Breast epithelium (tissue), 4 donors: Measurements from ENCODE around the gene PRDM16. TPM values are rescaled to one million over a fixed set of nuclear protein-coding genes. Genes with fewer than 3 reads are reported as not detected.

ENCODE experiments used
- DNase-seq, 2 donors: peaks; one replicate each; pipeline ENCODE4 v3.0.0-alpha.2; 2019; ENCODE audit warnings: low spot score in 2 of 2
- H3K27ac ChIP-seq, 2 donors: fragments of 200-600 bp; sonication (generic) in 1 of 2; one replicate each; pipeline ENCODE4 v1.5.1; 2016 to 2019; ENCODE audit warnings: mild to moderate bottlenecking in 1 of 2
- H3K27me3 ChIP-seq, 2 donors: fragments of 200-600 bp; sonication (generic) in 1 of 2; one replicate each; pipeline versions ENCODE4 v1.5.1 to v1.6.0; 2017 to 2019; ENCODE audit warnings: control low read depth in 1 of 2, mild to moderate bottlenecking in 1 of 2
- H3K36me3 ChIP-seq: fragments of 200-600 bp; one replicate; pipeline ENCODE4 v1.5.1; 2019
- H3K4me1 ChIP-seq, 2 donors: fragments of 200-600 bp; sonication (generic); one replicate each; pipeline ENCODE4 v1.5.1; 2016 to 2019; ENCODE audit warnings: control low read depth in 1 of 2
- H3K4me3 ChIP-seq, 3 donors: fragments of 200-600 bp; sonication (generic); 1 replicate in 2 of 3; 2 replicates in 1 of 3; pipeline ENCODE4 v1.5.1; 2016 to 2019; ENCODE audit warnings: mild to moderate bottlenecking in 3 of 3, moderate library complexity in 2 of 3
- H3K9me3 ChIP-seq, 2 donors: fragments of 200-600 bp; sonication (generic) in 1 of 2; one replicate each; pipeline ENCODE4 v1.5.1; 2016 to 2019; ENCODE audit warnings: control low read depth in 1 of 2
- POLR2A ChIP-seq: fragments of 450-650 bp; IDR thresholded peaks from one replicate; pipeline ENCODE4 v1.6.1; 2016; ENCODE audit warnings: antibody characterized with exemption, mild to moderate bottlenecking, moderate library complexity
- POLR2AphosphoS5 ChIP-seq, 3 donors: sonication (generic); formaldehyde crosslinking; IDR thresholded peaks; one replicate each; pipeline ENCODE4 v1.6.1; 2017; ENCODE audit warnings: antibody characterized with exemption in 3 of 3
- intact Hi-C: fragments of 100-400 bp; cut with DNase I; formaldehyde crosslinking; loops from one replicate; pipeline ENCODE4 v1.15.1; 2023; ENCODE audit warnings: low total_unique reads
- total RNA-seq, 3 donors: library from RNA; depleted of rRNA; stranded (reverse); fragments of >200 nt; gene quantifications; one replicate each; pipeline ENCODE4 v1.1.0, GENCODE V29; 2016
- TF ChIP-seq, protein P1 (sequence below), 3 donors: fragments of 450-650 bp; IDR thresholded peaks; one replicate each; pipeline ENCODE4 v1.5.1; 2016 to 2017; ENCODE audit warnings: antibody characterized with exemption in 3 of 3, mild to moderate bottlenecking in 3 of 3, moderate library complexity in 3 of 3

PRDM16 gene
- total RNA-seq, 3 donors from 2014 or later: 0.48 to 3.8 (median 3.6) TPM

DNA sequence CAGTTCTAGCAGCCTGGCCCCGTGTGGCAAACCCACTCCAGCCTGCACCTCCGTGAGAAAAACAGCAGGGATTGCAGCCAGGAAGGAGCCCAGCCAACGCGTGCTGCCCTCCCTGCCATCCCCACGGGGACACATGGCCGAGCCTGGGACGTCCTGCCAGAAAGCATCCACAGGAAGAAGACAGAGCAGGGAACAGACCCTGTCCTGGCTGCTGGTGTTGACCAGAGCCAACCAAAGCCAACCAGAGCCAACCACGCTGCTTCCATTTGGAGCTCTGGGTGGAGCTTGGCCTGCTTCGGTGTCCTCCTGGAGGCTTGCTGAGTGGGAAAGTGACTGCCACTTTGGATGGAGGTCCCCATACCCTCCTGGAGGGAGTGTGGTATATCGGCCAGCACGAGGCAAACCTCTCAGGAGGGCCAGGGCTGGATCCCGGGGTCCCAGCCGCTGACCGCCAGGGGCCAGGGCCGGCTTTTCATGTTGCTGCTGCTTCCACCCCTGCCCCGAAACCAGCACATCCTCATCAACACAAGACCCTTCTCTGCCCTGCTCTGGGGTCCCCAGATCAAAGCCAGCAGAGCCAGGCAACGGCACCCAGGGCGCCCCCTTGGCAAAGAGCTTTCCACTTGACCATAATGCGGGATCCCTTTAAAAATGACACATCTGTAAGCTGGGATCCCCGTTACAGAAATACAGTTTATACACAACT is 304.9 kb downstream of the PRDM16 start:
- H3K4me3 ChIP-seq: no peak overlapping the region
- no peaks in the 10 kb centered on the region for H3K36me3 ChIP-seq
- TF ChIP-seq, protein P1, sequence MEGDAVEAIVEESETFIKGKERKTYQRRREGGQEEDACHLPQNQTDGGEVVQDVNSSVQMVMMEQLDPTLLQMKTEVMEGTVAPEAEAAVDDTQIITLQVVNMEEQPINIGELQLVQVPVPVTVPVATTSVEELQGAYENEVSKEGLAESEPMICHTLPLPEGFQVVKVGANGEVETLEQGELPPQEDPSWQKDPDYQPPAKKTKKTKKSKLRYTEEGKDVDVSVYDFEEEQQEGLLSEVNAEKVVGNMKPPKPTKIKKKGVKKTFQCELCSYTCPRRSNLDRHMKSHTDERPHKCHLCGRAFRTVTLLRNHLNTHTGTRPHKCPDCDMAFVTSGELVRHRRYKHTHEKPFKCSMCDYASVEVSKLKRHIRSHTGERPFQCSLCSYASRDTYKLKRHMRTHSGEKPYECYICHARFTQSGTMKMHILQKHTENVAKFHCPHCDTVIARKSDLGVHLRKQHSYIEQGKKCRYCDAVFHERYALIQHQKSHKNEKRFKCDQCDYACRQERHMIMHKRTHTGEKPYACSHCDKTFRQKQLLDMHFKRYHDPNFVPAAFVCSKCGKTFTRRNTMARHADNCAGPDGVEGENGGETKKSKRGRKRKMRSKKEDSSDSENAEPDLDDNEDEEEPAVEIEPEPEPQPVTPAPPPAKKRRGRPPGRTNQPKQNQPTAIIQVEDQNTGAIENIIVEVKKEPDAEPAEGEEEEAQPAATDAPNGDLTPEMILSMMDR (IDR thresholded peaks at IDR 0.05): no peak
- no peak for TF ChIP-seq POLR2AphosphoS5 (IDR thresholded peaks at IDR 0.05)
- DNase-seq: no peak
- no peak overlapping the region for H3K27ac ChIP-seq
- intact Hi-C loops: no loop called here
- no peaks in the 10 kb centered on the region for H3K4me1 ChIP-seq
- H3K9me3 ChIP-seq: no peaks in the 10 kb centered on the region
- peaks cover 0 to 43% of the 10 kb centered on the region in 2 donors for H3K27me3 ChIP-seq

DNA sequence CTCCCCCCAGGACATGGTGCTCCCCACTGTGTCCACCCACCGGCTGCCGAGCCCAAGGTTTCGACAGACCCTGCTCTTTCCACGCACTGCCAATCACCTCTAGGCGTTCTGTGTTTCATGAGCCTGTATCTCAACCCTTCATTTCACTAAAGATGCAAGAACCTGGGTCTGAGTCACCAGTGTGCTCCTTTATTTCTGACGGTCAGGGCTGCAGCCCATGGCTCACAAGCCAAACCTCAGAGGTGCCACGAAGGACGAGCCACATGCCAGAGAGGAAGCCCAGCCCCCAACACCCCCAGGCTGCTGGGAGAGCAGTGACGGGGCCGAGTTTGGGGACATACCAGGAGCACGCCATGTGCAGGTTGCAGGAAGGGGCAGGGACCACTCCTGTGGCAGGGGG is 306.2 kb downstream of the PRDM16 start:
- no peak overlapping the region for H3K4me3 ChIP-seq
- H3K27me3 ChIP-seq: peaks cover 0 to 43% of the 10 kb centered on the region in 2 donors
- intact Hi-C loops: no loop called here
- no peaks in the 10 kb centered on the region for H3K4me1 ChIP-seq
- H3K9me3 ChIP-seq: no peaks in the 10 kb centered on the region
- TF ChIP-seq POLR2A: no peak
- TF ChIP-seq POLR2AphosphoS5 (IDR thresholded peaks at IDR 0.05): no peak
- TF ChIP-seq, protein P1 (IDR thresholded peaks at IDR 0.05): no peak
- DNase-seq: no peak
- H3K36me3 ChIP-seq: no peaks in the 10 kb centered on the region
- H3K27ac ChIP-seq: no peak overlapping the region

DNA sequence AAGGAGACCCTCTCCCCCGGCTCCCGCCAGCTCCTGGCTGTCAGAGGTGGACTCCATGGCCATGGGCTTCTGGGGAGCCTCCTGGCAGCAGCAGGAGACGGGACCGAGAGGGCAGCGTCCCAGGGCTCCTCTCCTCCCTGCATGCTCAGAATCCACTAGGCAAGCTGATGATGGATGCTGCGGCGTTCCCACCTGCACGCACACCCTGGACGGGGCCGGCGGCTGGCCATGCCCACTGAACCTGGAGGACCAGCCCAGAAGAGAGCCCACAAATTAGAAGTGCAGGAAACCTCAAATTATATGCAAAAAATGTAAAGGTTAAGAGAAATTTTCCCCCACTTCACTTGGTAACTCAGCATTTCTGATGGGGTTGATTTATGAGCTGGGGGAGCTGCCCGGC is 308.2 kb downstream of the PRDM16 start:
- H3K27me3 ChIP-seq: peaks cover 0 to 49% of the 10 kb centered on the region in 2 donors
- H3K9me3 ChIP-seq: no peaks in the 10 kb centered on the region
- TF ChIP-seq, protein P1 (IDR thresholded peaks at IDR 0.05): no peak
- no peak for TF ChIP-seq POLR2A
- no peak for TF ChIP-seq POLR2AphosphoS5 (IDR thresholded peaks at IDR 0.05)
- no peak overlapping the region for H3K27ac ChIP-seq
- no peak for DNase-seq
- H3K4me3 ChIP-seq: no peak overlapping the region
- intact Hi-C loops: no loop called here
- no peaks in the 10 kb centered on the region for H3K4me1 ChIP-seq
- no peaks in the 10 kb centered on the region for H3K36me3 ChIP-seq

- DNase-seq: no peak
- H3K27ac ChIP-seq: no peak overlapping the region
- peaks cover 0 to 55% of the 10 kb centered on the region in 2 donors for H3K27me3 ChIP-seq
Observed at GRCh38 chr1:3377604-3378279, 308.7 kb downstream of the PRDM16 start.

More at GRCh38 chr1:3377604-3378279, 308.7 kb downstream of the PRDM16 start:
- H3K4me1 ChIP-seq: no peaks in the 10 kb centered on the region
- H3K4me3 ChIP-seq: no peak overlapping the region
- no peaks in the 10 kb centered on the region for H3K9me3 ChIP-seq
- intact Hi-C loops: no loop called here
- no peaks in the 10 kb centered on the region for H3K36me3 ChIP-seq
- TF ChIP-seq POLR2AphosphoS5 (IDR thresholded peaks at IDR 0.05) (no peak), POLR2A (no peak)
- TF ChIP-seq, protein P1 (IDR thresholded peaks at IDR 0.05): no peak
